GM11168 (cell line): ENCODE results near the gene VPS13D.

Experiments
- in situ Hi-C: fragments of 300-500 bp; cut with MboI; formaldehyde crosslinking; loops from one replicate; pipeline ENCODE4 v1.12.0; 2022; ENCODE audit warnings: low sequenced_read_pairs; ENCODE audit not compliant: unreplicated experiment

VPS13D gene

DNA sequence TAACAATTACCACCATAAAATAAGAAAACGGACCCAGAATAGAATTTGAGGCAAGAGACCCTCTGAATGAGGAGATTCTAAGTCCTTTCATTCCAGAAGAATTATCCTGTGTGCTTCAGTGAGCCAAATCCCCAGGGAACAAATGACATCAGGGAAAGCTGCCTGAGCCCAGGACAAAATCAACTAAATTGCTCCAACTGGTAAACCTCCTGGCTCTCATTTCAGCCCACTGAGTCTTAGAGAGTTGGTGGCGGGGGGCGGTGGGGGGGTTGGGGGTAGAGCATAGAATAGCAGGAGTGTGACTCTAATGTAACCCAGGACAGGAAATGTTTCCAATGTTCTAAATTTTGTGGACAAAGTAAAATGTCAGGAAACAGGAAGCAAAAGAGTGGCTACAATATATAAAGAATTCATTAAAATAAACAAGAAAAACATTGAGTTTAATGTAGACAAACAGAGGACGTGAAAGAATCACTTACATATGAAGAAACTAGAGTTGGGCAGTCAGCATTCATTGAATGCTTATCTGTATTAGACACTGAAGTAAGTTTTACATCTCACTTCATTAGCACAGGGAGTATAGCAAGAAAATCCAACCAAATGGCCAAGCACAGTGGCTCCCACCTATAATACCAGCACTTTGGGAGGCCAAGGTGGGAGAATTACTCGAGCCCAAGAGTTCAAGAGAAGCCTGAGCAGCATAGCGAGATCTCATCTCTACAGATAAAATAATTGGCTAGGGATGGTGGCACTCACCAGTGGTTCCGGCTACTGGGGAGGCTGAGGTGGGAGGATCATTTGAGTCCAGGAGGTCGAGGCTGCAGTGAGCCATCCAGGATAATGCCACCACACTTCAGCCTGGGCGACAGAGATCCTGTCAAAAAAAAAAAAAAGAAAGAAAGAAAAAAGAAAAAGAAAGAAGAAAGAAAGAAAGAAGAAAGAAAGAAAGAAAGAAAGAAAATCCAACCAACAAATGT is 313.1 kb downstream of the VPS13D start:
- in situ Hi-C loops, result no loop called here

GRCh38 chr1:12543740-12544154 is 313.9 kb downstream of the VPS13D start:
- in situ Hi-C loops, result no loop called here

GRCh38 chr1:12544357-12544756 is 314.5 kb downstream of the VPS13D start:
- in situ Hi-C loops, result no loop called here

DNA sequence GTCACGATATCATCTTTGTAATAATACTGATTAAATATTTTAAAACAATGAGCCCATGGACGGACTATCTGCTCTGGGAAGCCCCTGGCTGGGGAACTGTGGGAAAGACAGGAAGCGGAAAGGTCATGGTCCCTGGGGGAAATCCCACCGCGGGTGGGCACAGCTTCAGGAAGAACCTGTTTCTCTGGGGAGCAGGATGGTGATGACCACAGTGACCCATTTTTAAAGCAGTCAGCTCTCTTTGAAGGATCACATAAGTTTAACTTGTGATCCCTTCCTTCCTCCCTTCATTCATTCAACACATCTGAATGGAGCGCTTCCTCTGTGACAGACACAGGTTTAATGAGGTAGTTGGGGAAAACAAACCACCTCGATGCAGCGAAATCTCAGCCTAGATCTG is 315.2 kb downstream of the VPS13D start:
- in situ Hi-C loops, result no loop called here

DNA sequence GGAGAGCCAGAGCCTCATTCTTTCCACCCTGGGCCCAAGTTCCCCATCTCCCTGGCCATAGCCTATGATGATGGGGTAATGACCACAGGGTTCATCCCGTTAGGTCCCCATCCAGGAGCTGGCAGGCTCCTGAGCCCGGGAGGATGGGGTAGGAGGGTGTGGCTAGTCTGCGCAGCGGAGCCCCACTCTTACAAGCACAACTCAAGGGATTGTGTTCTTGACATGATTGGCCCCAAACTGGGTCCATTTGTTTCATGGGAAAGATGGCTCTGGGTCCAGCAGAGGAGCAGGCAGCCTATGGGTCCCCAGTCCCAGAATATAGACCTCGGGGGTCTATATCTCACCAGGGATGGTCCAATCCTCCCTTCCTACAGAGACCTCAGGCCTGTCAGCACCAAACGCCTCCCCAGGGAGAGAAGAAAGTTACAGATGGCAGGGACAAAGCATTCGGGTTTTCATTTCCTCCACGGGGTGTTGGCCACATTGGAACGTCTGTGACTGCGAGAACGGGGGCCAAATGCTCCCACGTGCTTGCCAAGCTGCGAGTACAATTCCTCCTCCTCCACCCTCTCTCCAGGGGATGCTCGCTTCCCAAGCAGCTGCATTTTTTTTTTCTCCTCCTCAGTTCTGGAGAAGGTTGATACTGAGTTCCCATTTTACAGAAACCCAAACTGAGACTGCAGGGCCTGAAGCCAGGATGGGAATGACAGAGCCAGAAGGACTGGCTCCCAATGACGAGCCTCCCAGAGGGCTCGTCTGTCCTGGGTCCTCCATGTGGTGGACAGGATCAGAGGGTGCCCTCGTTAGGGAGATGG is 317.1 kb downstream of the VPS13D start:
- in situ Hi-C loops, result no loop called here

DNA sequence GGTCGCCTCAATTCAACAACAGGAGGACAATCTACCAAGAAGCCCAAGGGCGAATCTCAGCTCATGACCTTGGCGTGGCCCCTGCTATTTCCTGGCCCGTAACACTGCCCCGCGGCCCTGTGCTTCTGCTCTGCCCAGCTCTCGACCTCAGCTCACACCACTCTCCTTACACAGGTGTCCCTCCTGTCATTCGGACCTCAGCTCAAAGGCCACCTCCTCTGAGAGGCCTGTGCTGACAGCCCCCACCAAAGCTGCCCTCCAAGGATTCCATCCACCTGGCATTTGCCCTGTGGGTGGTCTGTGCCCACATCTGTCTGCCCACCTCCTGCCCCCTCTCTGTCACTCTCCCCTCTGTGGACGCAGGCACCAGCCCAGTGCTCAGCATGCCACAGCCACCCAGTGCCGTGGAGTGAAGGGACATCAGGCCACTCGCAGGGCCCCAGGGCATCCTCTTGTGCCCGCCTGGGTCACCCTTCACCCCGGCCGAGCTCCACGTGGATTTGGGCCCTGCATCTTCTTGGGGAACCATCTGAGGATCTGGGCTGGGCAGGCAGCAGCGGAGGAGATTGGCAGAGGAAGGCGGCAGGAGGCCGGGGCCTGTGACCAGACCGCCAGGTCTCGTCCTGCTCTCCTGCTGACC is 317.9 kb downstream of the VPS13D start:
- in situ Hi-C loops, result no loop called here

DNA sequence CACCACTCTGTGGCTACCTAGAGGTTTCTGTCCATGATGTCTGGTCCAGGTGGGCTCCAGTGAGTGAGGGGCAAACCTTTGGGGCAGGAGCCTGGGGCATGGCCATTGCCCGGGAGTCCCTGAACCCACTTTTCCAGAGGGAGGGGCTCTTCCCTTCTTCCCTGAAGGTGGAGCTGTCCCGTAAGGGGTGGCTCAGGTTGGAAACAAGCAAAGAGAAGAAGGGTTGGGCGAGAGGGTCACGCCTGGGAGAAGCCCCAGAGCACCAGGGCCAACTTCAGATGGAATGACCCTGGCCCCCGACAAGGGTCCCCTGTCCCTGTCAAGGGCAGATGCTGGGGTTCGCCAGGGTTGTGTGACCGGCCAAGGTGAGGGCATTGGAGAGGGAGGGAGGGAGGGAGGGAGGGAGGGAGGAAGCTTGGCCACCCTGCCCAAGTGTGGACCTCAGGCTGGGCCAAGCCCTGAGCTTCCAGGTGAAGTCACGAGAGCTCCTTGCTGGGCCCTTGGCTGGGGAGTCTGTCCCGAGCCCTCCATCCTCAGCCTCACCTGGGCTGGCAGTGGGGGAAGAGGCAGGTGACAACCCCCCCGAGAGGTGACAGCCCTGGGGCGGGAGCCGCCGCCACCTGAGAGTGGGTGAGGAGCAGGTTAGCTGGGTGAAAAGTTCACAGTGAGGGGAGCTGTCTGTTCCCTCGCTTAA is 318.6 kb downstream of the VPS13D start:
- in situ Hi-C loops, result no loop called here

DNA sequence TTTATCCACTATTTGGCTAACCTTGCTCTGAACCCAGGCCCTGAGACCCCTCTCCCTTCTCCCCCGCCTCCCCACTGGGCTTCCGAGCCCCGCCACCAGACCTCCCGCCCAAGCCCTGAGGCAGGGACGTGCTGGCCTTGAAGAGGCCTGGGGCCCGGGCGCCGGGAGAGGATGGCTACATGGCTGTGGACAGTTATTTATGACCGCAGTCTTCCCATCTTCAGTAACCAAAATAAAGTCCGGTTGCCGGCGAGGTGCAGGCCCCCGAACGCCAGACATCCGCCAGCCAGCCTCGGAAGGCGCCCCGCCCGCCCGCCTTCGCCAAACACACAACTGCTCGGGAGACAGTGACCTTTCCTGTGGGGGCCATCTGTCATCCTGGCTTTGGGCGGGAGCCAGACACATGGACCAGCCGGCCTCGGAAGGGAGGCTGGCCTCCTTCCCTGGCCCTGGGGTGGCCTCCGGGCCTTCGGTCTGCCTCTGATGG is 319.2 kb downstream of the VPS13D start:
- in situ Hi-C loops, result no loop called here

GRCh38 chr1:12549460-12550349 is 319.9 kb downstream of the VPS13D start:
- in situ Hi-C loops, result no loop called here

DNA sequence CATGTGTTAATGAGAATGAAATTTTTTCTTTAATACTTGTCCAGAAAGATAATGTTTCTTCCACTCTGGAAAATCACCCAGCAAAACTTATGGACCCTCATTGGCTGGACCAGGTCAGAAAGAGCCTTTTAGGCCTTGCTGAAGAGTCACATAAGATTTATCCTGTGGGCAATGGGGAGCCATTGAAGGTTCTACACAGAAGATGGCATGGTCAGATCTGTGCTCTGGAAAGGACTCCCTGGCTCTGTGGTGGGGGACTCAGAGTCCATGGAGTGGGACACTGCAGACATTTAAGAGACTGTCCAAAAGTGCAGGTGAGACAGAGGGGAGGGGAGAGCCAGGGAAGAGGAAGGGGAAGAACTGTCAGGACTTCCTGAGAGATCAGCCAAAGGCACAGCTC is 321.8 kb downstream of the VPS13D start:
- in situ Hi-C loops, result no loop called here

- in situ Hi-C loops, result no loop called here
Observed at GRCh38 chr1:12552111-12552888, 322.5 kb downstream of the VPS13D start.

DNA sequence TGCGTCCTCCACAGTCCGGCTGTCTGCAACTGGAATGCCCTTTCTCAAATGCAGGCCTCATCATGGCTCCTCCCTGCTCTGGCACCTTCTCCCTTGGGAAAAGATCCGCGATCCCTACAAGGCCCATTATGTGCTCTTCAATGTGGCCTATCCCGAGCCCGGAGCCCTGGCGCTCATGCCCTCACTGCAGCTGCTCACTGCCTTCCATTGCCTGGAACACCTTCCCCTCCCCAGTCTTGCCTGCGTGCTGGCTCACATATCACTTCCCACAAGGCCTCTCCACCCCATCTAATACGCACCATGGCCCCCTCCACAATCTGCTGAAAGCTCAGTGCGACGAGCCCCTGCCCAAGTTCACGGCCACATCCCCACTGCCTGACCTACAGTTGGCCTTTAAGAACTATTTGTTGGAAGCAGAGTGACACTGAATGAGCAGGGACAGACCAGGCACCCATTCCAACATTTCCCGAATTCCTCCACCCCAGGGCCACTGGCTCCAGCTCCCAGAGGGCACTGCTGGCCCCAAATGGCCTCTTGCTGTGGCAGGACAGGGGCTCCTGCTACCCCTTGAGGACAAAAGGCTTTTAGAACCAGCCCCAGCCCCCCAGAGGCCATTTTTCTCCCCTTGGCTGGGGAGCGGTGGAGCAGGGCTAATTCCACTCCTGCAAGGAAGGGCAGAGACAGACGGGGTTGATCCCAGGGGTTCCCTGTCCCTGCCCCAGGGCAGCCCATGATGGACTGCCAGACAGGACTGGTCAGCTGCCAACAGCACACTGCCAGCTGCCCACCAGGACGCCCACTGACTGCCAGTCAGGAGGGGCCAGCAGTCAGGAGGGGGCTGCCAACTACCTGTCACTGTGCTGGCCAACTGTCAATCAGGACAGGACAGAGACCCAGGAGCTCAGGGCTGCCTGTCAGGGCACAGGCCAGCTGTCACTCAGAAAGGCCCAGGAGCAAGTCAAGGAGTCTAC is 323.4 kb downstream of the VPS13D start:
- in situ Hi-C loops, result no loop called here

- in situ Hi-C loops, result no loop called here
Observed at GRCh38 chr1:12553963-12554362, 324.1 kb downstream of the VPS13D start.

DNA sequence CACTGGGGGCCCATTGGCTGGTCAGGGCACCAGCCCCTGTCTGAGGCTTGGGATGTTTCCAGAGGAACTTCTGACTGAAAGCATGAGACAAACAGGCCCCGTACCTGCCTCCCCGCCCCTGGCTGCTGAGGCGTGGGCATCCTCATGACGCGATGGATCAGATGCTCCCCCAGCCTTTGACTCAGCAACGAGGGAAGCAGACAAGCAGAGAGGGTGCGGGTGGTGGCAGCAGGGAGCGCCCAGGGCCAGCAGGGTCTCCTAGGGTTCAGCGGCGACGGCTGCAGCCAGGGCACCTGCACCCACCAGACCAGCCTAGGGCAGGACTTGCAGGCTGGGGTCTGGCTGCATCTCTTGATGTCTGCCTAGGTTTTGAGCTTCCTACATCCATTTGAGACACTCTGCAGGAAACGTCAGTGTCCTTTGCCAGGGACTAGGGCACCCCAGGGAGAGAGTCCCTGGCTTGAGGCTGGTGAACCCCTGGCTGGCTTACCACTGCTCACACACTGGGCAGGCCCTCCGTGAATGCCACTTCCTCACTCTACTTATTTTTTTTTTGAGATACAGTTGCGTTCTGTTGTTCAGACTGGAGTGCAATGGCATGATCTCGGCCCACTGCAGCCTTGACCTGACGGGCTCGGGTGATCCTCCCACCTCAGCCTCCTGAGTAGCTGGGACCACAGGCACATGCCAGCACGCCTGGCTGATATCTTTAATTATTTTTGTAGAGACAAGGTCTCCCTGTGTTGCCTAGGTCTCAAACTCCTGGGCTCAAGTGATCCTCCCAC is 324.9 kb downstream of the VPS13D start:
- in situ Hi-C loops, result no loop called here

GRCh38 chr1:12555411-12556367 is 325.9 kb downstream of the VPS13D start:
- in situ Hi-C loops, result no loop called here
